OCI-LY7 (cell line): Measurements from ENCODE around the gene LIAS. TPM values are rescaled to one million over a fixed set of nuclear protein-coding genes. Genes with fewer than 3 reads are reported as not detected.

Experiments
- BruUV-seq: library from RNA; stranded (reverse); fragments of 400-500 nt; replicated peaks from 2 replicates; lab custom pipeline; 2021; lab: Mats Ljungman, UMichigan
- CTCF ChIA-PET: fragments of 300-600 bp; sonication (Branson Sonifier 250); formaldehyde crosslinking; loops from one replicate; lab custom pipeline; 2022; ENCODE audit warnings: antibody characterized with exemption; ENCODE audit not compliant: unreplicated experiment; lab: Charles Lee
- POLR2A ChIA-PET: fragments of 300-600 bp; sonication (Branson Sonifier 250); formaldehyde crosslinking; loops from one replicate; lab custom pipeline; 2022; ENCODE audit warnings: antibody characterized with exemption; lab: Charles Lee
- DNase-seq: peaks from one replicate; pipeline ENCODE4 v3.0.0-alpha.2; 2015; ENCODE audit warnings: low spot score
- H2AFZ ChIP-seq: fragments of 200-600 bp; sonication (generic), shearing (Covaris generic); 2 replicates; pipeline ENCODE4 v1.6.1; 2014; ENCODE audit warnings: mild to moderate bottlenecking, antibody characterized with exemption, low read length, moderate library complexity
- H3K27ac ChIP-seq: fragments of 200-600 bp; sonication (generic); 2 replicates; pipeline ENCODE4 v1.5.1; 2014; ENCODE audit warnings: mixed run types, low read depth, mild to moderate bottlenecking, moderate library complexity, low read length, inconsistent platforms; ENCODE audit not compliant: poor library complexity, severe bottlenecking
- H3K36me3 ChIP-seq: fragments of 200-600 bp; sonication (generic); 2 replicates; pipeline ENCODE4 v1.6.1; 2014; ENCODE audit warnings: mild to moderate bottlenecking, antibody characterized with exemption, low read length, moderate library complexity, mixed read lengths; ENCODE audit not compliant: insufficient read depth
- H3K4me1 ChIP-seq: fragments of 200-600 bp; sonication (generic); 2 replicates; pipeline ENCODE4 v1.5.1; 2014; ENCODE audit warnings: mild to moderate bottlenecking, low read length; ENCODE audit not compliant: insufficient read depth, poor library complexity, severe bottlenecking
- H3K4me2 ChIP-seq: fragments of 200-600 bp; sonication (generic); 2 replicates; pipeline ENCODE4 v1.6.1; 2014; ENCODE audit warnings: mild to moderate bottlenecking, low read length
- H3K4me3 ChIP-seq: fragments of 200-600 bp; sonication (generic); 2 replicates; pipeline ENCODE4 v1.5.1; 2014; ENCODE audit warnings: mild to moderate bottlenecking, low read depth, low read length; ENCODE audit not compliant: poor library complexity, severe bottlenecking
- H3K79me2 ChIP-seq: fragments of 200-600 bp; sonication (generic); 2 replicates; pipeline ENCODE4 v1.6.1; 2016; ENCODE audit warnings: low read depth, mild to moderate bottlenecking, low read length, moderate library complexity, mixed read lengths; ENCODE audit not compliant: insufficient read depth
- H3K9me2 ChIP-seq: fragments of 200-600 bp; sonication (generic); 2 replicates; pipeline ENCODE4 v1.6.1; 2016; ENCODE audit warnings: mild to moderate bottlenecking, low read length, mixed read lengths; ENCODE audit not compliant: insufficient read depth
- H3K9me3 ChIP-seq: fragments of 200-600 bp; sonication (generic); 2 replicates; pipeline ENCODE4 v1.6.1; 2014; ENCODE audit warnings: mild to moderate bottlenecking, mixed run types, low read length, mixed read lengths
- H4K20me1 ChIP-seq: fragments of 200-600 bp; sonication (generic); 2 replicates; pipeline ENCODE4 v1.6.1; 2014; ENCODE audit warnings: mild to moderate bottlenecking, antibody characterized with exemption, low read length, moderate library complexity, mixed read lengths; ENCODE audit not compliant: insufficient read depth
- CTCF ChIP-seq: fragments of 200-600 bp; sonication (generic); conservative IDR thresholded peaks from 2 replicates; pipeline ENCODE4 v1.5.1; 2014; ENCODE audit warnings: mild to moderate bottlenecking, antibody characterized with exemption, low read length, moderate library complexity, mixed read lengths
- EZH2phosphoT487 ChIP-seq: fragments of 200-600 bp; sonication (generic); IDR thresholded peaks from 2 replicates; pipeline ENCODE4 v1.6.1; 2018; ENCODE audit warnings: low read depth, borderline replicate concordance, mild to moderate bottlenecking, mixed run types, antibody characterized with exemption, low read length, moderate library complexity, mixed read lengths
- intact Hi-C: fragments of 100-400 bp; cut with micrococcal nuclease; formaldehyde crosslinking; loops from one replicate; pipeline ENCODE4 v1.10.0; 2022; ENCODE audit not compliant: unreplicated experiment
- total RNA-seq, 2 experiments: library from RNA; depleted of rRNA in 1 of 2; stranded (reverse); fragments of >200 nt in 1 of 2; shearing (Covaris generic) in 1 of 2; gene quantifications; 2 replicates each; pipeline ENCODE4 v1.2.3, GENCODE V29; 2014 to 2022

The LIAS gene
- total RNA-seq, 2 experiments from 2014 or later: 12.7 to 28.3 TPM

GRCh38 chr4:39486221-39486804, 27.5 kb downstream of the LIAS start:
- POLR2A ChIA-PET: no interaction called here
- DNase-seq: no peak
- Histone ChIP-seq H3K4me2 (no peak overlapping the region), H4K20me1 (no peaks in the 10 kb centered on the region), H3K4me3 (no peak overlapping the region), H3K27ac (no peak overlapping the region), H3K9me3 (no peaks in the 10 kb centered on the region), H3K9me2 (no peaks in the 10 kb centered on the region), H2AFZ (no peak overlapping the region), H3K4me1 (no peaks in the 10 kb centered on the region), H3K36me3 (no peaks in the 10 kb centered on the region), H3K79me2 (no peaks in the 10 kb centered on the region)
- CTCF ChIA-PET: no interaction called here
- no peak for TF ChIP-seq CTCF
- no peak for TF ChIP-seq EZH2phosphoT487
- intact Hi-C loops: no loop called here
- no TSS peak for BruUV-seq

- POLR2A ChIA-PET: no interaction called here
- no TSS peak for BruUV-seq
These were observed 31.5 kb downstream of the LIAS start for GRCh38 chr4:39490322-39490721.

More at GRCh38 chr4:39490322-39490721, 31.5 kb downstream of the LIAS start:
- Histone ChIP-seq H3K4me1 (no peaks in the 10 kb centered on the region), H3K4me2 (no peak overlapping the region), H3K27ac (no peak overlapping the region), H3K79me2 (no peaks in the 10 kb centered on the region), H3K4me3 (no peak overlapping the region), H3K9me2 (no peaks in the 10 kb centered on the region), H3K9me3 (no peaks in the 10 kb centered on the region), H3K36me3 (no peaks in the 10 kb centered on the region), H2AFZ (no peak overlapping the region), H4K20me1 (no peaks in the 10 kb centered on the region)
- intact Hi-C loops: no loop called here
- no peak for DNase-seq
- TF ChIP-seq EZH2phosphoT487 (no peak), CTCF (no peak)
- CTCF ChIA-PET: no interaction called here
